Type B pancreatic cell (in vitro differentiated cells): ENCODE data around the gene TLK1. TPM values are rescaled to one million over a fixed set of nuclear protein-coding genes. Genes with fewer than 3 reads are reported as not detected.

Source experiments
- DNase-seq: peaks from one replicate; pipeline ENCODE4 v3.0.0; 2021; ENCODE audit warnings: mixed read lengths; ENCODE audit not compliant: unreplicated experiment; ENCODE audit errors: extremely low spot score
- H3K27ac Mint-ChIP-seq: 2 replicates; pipeline ENCODE4 v1.8.0; 2021; ENCODE audit warnings: mild to moderate bottlenecking, mixed read lengths
- H3K27me3 Mint-ChIP-seq: 2 replicates; pipeline ENCODE4 v1.8.0; 2021; ENCODE audit warnings: mixed read lengths
- H3K36me3 Mint-ChIP-seq: 2 replicates; pipeline ENCODE4 v1.8.0; 2021; ENCODE audit warnings: mixed read lengths
- H3K4me1 Mint-ChIP-seq: one replicate; pipeline ENCODE4 v1.8.0; 2021; ENCODE audit warnings: mixed read lengths; ENCODE audit not compliant: unreplicated experiment
- H3K4me3 Mint-ChIP-seq: 2 replicates; pipeline ENCODE4 v1.8.0; 2021; ENCODE audit warnings: mild to moderate bottlenecking, mixed read lengths
- H3K9me3 Mint-ChIP-seq: 2 replicates; pipeline ENCODE4 v1.8.0; 2021; ENCODE audit warnings: mixed read lengths
- total RNA-seq: library from RNA; stranded (reverse); gene quantifications from 2 replicates; pipeline ENCODE4 v1.2.1, GENCODE V29; 2021; ENCODE audit warnings: low replicate concordance
- TF ChIP-seq, protein P1 (sequence below): fragments of 200-600 bp; sonication (generic); conservative IDR thresholded peaks from 2 replicates; pipeline ENCODE4 v1.5.0; 2021; ENCODE audit warnings: antibody characterized with exemption, mild to moderate bottlenecking

The TLK1 gene
- total RNA-seq, 1 donor from 2014 or later, result 54.2 TPM

DNA sequence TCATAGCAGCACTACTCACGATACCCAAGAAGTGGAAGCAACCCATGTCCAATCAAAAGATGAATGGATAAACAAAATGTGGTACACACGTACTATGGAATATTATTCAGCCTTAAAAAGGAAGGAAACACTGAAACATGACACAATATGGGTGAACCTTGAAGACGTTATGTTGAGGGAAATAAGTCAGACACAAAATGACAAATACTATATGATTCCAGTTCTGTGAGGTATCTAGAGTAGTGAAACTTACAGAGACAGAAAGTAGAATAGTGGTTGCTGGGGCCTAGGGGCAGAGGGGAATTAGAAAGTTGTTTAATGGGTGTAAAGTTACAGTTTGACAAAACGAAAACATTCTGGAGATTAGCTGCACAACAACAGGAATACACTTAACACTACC, 24.7 kb downstream of the TLK1 start:
- H3K36me3 Mint-ChIP-seq, result no peaks in the 10 kb centered on the region
- TF ChIP-seq, protein P1, sequence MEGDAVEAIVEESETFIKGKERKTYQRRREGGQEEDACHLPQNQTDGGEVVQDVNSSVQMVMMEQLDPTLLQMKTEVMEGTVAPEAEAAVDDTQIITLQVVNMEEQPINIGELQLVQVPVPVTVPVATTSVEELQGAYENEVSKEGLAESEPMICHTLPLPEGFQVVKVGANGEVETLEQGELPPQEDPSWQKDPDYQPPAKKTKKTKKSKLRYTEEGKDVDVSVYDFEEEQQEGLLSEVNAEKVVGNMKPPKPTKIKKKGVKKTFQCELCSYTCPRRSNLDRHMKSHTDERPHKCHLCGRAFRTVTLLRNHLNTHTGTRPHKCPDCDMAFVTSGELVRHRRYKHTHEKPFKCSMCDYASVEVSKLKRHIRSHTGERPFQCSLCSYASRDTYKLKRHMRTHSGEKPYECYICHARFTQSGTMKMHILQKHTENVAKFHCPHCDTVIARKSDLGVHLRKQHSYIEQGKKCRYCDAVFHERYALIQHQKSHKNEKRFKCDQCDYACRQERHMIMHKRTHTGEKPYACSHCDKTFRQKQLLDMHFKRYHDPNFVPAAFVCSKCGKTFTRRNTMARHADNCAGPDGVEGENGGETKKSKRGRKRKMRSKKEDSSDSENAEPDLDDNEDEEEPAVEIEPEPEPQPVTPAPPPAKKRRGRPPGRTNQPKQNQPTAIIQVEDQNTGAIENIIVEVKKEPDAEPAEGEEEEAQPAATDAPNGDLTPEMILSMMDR, result no peak

DNA sequence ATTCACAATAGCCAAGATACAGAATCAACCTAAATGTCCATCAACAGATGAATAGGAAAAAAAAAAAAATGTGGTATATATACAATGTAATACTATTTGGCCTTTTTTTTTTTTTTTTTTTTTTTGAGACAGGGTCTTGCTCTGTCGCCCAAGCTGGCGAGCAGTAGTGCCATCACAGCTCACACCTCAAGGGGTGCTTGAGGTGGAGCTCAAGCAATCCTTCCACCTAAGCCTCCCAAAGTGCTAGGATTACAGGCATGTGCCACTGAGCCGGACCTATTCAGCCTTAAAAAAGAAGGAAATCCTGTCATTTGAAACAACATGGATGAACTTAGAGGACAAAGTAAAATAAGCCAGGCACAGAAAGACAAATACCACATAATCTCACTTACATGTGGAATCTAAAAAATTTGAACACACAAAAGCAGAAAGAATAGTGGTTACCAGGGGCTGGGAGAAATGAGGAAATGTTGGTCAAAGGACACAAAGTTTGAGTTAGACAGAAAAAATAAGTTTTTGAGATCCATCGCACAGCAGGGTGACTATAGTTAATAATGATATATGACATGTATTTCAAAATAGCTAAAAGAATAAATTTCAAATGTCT, 26.0 kb downstream of the TLK1 start:
- H3K36me3 Mint-ChIP-seq, result no peaks in the 10 kb centered on the region
- peak overlapping the region; percentile 51 for H3K27ac Mint-ChIP-seq
- no peak overlapping the region for H3K4me3 Mint-ChIP-seq
- H3K9me3 Mint-ChIP-seq, result peaks cover under 1% of the 10 kb centered on the region
- TF ChIP-seq, protein P1, result no peak
- no peaks in the 10 kb centered on the region for H3K27me3 Mint-ChIP-seq
- no peak for DNase-seq
- peaks cover 6% of the 10 kb centered on the region for H3K4me1 Mint-ChIP-seq

More for the DNA sequence above, 24.7 kb downstream of the TLK1 start:
- no peak for DNase-seq
- Mint-ChIP-seq H3K4me1 (peaks cover 6% of the 10 kb centered on the region), H3K27me3 (no peaks in the 10 kb centered on the region), H3K27ac (no peak overlapping the region), H3K4me3 (no peak overlapping the region), H3K9me3 (peaks cover 4% of the 10 kb centered on the region)

DNA sequence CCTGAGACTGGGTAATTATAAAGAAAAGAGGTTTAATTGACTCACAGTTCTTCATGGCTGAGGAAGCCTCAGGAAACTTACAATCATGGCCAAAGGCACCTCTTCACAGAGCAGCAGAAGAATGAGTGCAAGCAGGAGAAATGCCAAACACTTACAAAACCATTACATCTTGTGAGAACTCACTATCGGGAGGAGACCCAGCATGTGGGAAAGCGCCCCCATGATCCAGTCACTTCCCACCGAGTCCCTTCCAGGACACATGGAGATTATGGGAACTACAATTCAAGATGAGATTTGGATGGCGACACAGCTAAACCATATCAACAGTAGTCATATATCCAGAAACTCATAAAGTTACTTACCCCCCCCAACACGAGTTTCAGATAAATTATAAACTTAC, 28.6 kb downstream of the TLK1 start:
- TF ChIP-seq, protein P1, result no peak
- Mint-ChIP-seq H3K9me3 (no peaks in the 10 kb centered on the region), H3K36me3 (peaks cover 3% of the 10 kb centered on the region), H3K27ac (no peak overlapping the region), H3K4me1 (peaks cover 10% of the 10 kb centered on the region), H3K4me3 (no peak overlapping the region), H3K27me3 (no peaks in the 10 kb centered on the region)
- no peak for DNase-seq

DNA sequence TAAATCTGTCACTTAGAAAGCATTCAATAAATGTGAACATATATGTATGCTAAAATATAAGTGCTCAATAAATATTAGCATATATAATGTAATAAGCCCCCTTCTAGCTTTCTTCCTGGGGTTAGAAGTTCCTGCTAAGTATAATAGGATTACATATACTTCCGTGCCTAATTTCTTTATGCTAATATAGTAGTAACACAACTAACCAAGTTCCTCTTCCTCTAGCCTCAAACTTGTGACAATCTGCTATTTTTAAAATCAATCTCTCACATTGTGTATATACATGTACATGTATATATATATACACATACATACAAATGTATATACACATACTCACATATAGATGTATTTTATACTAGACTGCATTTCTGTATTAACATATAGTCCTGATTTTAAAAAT, 32.2 kb downstream of the TLK1 start:
- Mint-ChIP-seq H3K4me1 (peaks cover 4% of the 10 kb centered on the region), H3K9me3 (peaks cover 5% of the 10 kb centered on the region), H3K4me3 (no peak overlapping the region), H3K27me3 (no peaks in the 10 kb centered on the region), H3K27ac (no peak overlapping the region), H3K36me3 (peaks cover 3% of the 10 kb centered on the region)
- DNase-seq, result no peak
- TF ChIP-seq, protein P1, result no peak

DNA sequence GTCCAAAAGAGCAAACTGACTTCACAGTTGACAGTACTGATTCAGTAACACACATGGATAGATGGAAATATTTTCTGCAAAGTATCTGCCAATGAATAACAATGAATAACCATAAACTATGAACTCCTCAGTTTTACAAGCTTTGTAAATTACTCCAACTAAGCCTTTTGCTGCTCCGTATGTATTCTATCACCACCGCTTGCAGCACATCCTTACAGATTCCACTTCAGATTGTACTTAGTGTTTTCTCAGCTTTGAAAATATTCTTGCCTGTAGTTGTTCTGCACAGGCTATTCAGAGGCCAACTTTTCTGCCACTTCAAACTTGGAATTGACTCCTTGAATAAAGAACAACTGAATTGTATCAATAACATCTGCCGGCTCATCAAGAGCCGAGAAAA, 36.2 kb downstream of the TLK1 start:
- H3K4me3 Mint-ChIP-seq, result no peak overlapping the region
- peaks cover 4% of the 10 kb centered on the region for H3K4me1 Mint-ChIP-seq
- peaks cover 5% of the 10 kb centered on the region for H3K9me3 Mint-ChIP-seq
- no peak for DNase-seq
- no peaks in the 10 kb centered on the region for H3K27me3 Mint-ChIP-seq
- peaks cover 3% of the 10 kb centered on the region for H3K36me3 Mint-ChIP-seq
- no peak overlapping the region for H3K27ac Mint-ChIP-seq
- TF ChIP-seq, protein P1, result no peak
